ENCODE results near the gene DICER1.

DNA sequence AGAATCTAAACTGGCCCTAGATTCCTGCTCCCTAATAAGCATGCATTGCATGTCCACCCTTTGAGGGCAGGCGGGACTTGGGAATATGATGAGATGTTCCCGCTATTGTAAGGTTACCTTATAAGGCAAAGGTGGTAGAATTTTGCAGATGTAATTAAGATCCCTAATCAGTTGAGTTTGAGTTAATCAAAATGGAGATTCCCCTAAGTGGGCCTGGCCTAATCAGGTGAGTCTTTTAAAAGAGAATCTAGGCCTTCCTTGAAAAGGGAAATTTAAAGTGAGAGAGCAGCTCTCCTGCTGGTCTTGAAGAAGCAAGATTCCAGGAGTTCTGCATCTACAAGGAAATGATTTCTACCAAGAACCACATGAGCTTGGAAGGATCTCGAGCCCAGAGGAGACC, 83.4 kb downstream of the DICER1 start:
- TF ChIP-seq, protein P1, sequence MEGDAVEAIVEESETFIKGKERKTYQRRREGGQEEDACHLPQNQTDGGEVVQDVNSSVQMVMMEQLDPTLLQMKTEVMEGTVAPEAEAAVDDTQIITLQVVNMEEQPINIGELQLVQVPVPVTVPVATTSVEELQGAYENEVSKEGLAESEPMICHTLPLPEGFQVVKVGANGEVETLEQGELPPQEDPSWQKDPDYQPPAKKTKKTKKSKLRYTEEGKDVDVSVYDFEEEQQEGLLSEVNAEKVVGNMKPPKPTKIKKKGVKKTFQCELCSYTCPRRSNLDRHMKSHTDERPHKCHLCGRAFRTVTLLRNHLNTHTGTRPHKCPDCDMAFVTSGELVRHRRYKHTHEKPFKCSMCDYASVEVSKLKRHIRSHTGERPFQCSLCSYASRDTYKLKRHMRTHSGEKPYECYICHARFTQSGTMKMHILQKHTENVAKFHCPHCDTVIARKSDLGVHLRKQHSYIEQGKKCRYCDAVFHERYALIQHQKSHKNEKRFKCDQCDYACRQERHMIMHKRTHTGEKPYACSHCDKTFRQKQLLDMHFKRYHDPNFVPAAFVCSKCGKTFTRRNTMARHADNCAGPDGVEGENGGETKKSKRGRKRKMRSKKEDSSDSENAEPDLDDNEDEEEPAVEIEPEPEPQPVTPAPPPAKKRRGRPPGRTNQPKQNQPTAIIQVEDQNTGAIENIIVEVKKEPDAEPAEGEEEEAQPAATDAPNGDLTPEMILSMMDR (IDR thresholded peaks at IDR 0.05 in 4 of 5, conservative IDR thresholded peaks at IDR 0.05 in 1 of 5): no peak
- TF ChIP-seq POLR2A (IDR thresholded peaks at IDR 0.05): no peak
